HepG2 (cell line): ENCODE measurements around the gene MBLAC1. TPM values are rescaled to one million over a fixed set of nuclear protein-coding genes. Genes with fewer than 3 reads are reported as not detected.

Source experiments
- CBX5 ChIP-seq: sonication (generic); formaldehyde crosslinking; IDR thresholded peaks from 2 replicates; pipeline ENCODE4 v1.4.0; 2020; ENCODE audit warnings: missing genetic modification reagents, borderline replicate concordance
- DNMT1 ChIP-seq: sonication (generic); formaldehyde crosslinking; IDR thresholded peaks from 2 replicates; pipeline ENCODE4 v1.5.1; 2020; ENCODE audit warnings: mild to moderate bottlenecking, missing genetic modification reagents
- KLF9 ChIP-seq: IDR thresholded peaks from 2 replicates; pipeline ENCODE4 v1.6.1; 2016; ENCODE audit warnings: low read depth
- MLXIP ChIP-seq: sonication (generic); formaldehyde crosslinking; IDR thresholded peaks from 2 replicates; pipeline ENCODE4 v1.9.0; 2021; ENCODE audit warnings: missing genetic modification reagents, borderline replicate concordance
- MXD4 ChIP-seq: IDR thresholded peaks from 2 replicates; pipeline ENCODE4 v1.6.1; 2016; ENCODE audit warnings: mild to moderate bottlenecking, missing biosample characterization, missing genetic modification reagents
- NFKB2 ChIP-seq: sonication (generic); formaldehyde crosslinking; IDR thresholded peaks from 2 replicates; pipeline ENCODE4 v1.4.0; 2020; ENCODE audit warnings: missing genetic modification reagents, borderline replicate concordance
- PAWR ChIP-seq: sonication (generic); formaldehyde crosslinking; IDR thresholded peaks from 2 replicates; pipeline ENCODE4 v1.4.0; 2020; ENCODE audit warnings: missing genetic modification reagents, mild to moderate bottlenecking, borderline replicate concordance
- RBM39 ChIP-seq: fragments of 200-400 bp; formaldehyde crosslinking; IDR thresholded peaks from one replicate; pipeline ENCODE4 v1.6.1; 2018; ENCODE audit warnings: antibody characterized with exemption, mild to moderate bottlenecking, low read depth, low read length; ENCODE audit not compliant: poor library complexity, severe bottlenecking
- SMARCE1 ChIP-seq: fragments of 450-650 bp; IDR thresholded peaks from 2 replicates; pipeline ENCODE4 v1.6.1; 2017; ENCODE audit warnings: borderline replicate concordance
- SP4 ChIP-seq: sonication (generic); formaldehyde crosslinking; IDR thresholded peaks from 2 replicates; pipeline ENCODE4 v1.8.1; 2023; ENCODE audit warnings: mild to moderate bottlenecking, missing genetic modification reagents
- TEAD2 ChIP-seq: sonication (generic); formaldehyde crosslinking; IDR thresholded peaks from 2 replicates; pipeline ENCODE4 v1.9.0; 2021; ENCODE audit warnings: missing genetic modification reagents
- ZBTB2 ChIP-seq: sonication (generic); formaldehyde crosslinking; IDR thresholded peaks from 2 replicates; pipeline ENCODE4 v1.8.0; 2022; ENCODE audit warnings: low read depth, missing genetic modification reagents
- ZNF225 ChIP-seq: sonication (generic); formaldehyde crosslinking; IDR thresholded peaks from 2 replicates; pipeline ENCODE4 v1.4.0; 2020; ENCODE audit warnings: mild to moderate bottlenecking, missing genetic modification reagents
- ZNF256 ChIP-seq: sonication (generic); formaldehyde crosslinking; conservative IDR thresholded peaks from 2 replicates; pipeline ENCODE4 v1.4.0; 2020; ENCODE audit warnings: missing genetic modification reagents
- ZNF354B ChIP-seq: sonication (generic); formaldehyde crosslinking; IDR thresholded peaks from 2 replicates; pipeline ENCODE4 v1.8.0; 2022; ENCODE audit warnings: mild to moderate bottlenecking, missing genetic modification reagents
- ZNF766 ChIP-seq: sonication (generic); formaldehyde crosslinking; IDR thresholded peaks from 2 replicates; pipeline ENCODE4 v1.5.0; 2020; ENCODE audit warnings: missing genetic modification reagents, borderline replicate concordance
- polyA plus RNA-seq, 8 experiments: library from polyadenylated mRNA; depleted of rRNA in 3 of 8; stranded (reverse) in 7 of 8; unstranded in 1 of 8; fragments of >200 nt; fragmentation: Illumina TruSeq in 4 of 8; extraction: Trizol in 4 of 8; gene quantifications; 2 replicates each; pipeline versions ENCODE4 v1.2.1 to v1.2.3, GENCODE V29; 2011 to 2016; ENCODE audit warnings: low read depth in 4 of 8, missing spikeins in 1 of 8, mixed read lengths in 1 of 8; ENCODE audit not compliant: insufficient read depth in 1 of 8
- total RNA-seq, 5 experiments: library from RNA; depleted of rRNA; stranded (reverse); fragments of >200 nt; fragmentation: Illumina TruSeq; extraction: Trizol; gene quantifications; 2 replicates each; pipeline ENCODE4 v1.2.3, GENCODE V29; 2016; ENCODE audit warnings: low read depth in 1 of 5
- TF ChIP-seq, protein P1 (sequence below): sonication (generic); formaldehyde crosslinking; IDR thresholded peaks from 2 replicates; pipeline ENCODE4 v1.8.1; 2022; ENCODE audit warnings: mild to moderate bottlenecking, missing genetic modification reagents
- TF ChIP-seq, protein P2 (sequence below): IDR thresholded peaks from 2 replicates; pipeline ENCODE4 v1.6.1; 2016; ENCODE audit warnings: mild to moderate bottlenecking
- TF ChIP-seq, protein P3 (sequence below): sonication (generic); formaldehyde crosslinking; IDR thresholded peaks from 2 replicates; pipeline ENCODE4 v1.5.0; 2020; ENCODE audit warnings: missing genetic modification reagents

MBLAC1 gene
- total and polyA plus RNA-seq, 2 of the 13 experiments (the other 11 are each of a cell fraction or from before 2014, with no cell fraction given), result 0.79 to 2.1 TPM

DNA sequence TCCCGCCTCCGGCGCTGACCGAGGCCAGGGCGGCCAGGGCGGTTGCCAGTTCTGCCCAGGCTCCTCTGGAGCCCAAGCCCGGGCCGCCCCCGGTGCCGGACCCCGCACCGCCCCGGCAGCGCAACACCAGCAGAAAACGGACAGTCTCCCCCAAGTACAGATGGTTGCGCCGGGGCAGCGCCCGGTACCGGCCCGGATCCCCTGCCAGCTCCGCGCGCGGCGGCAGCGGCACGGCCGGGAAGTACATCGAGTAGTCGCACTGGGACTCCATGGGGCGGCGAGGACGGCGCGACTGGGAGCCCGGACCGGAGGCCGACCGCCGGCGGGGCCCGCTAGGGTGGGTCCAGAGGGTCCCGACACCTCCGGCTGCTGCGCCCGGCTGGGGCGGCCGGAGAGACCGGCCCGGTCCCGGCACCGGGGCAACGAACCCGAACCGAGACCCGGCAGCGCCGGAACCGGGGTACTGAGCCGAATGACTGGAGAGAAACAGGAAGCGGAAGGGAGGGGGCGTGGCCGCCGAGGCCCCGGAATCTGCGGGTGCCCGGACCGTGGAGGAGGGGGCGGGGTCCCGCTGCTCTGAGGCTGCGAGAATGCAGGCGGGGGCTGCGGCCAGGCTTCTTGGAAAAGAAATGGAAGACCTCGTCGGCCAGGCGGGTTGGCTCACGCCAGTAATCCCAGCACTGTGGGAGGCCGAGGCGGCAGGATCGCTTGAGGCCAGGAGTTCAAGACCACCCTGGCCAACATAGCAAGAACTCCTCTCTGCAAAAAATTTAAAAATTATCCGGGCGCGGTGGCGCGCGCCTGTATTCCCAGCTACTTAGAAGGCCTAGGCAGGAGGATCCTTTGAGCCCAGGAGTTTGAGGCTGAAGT, 31.7 kb downstream of the MBLAC1 start, which contains the start of gene TRAPPC14 (continued):
- TF ChIP-seq ZNF354B (CRISPR knock-in tag) (no peak), TEAD2 (CRISPR knock-in tag) (no peak), MXD4 (CRISPR knock-in tag) (peak; percentile 63; the same call in 1 of the 2 replicates), MLXIP (CRISPR knock-in tag) (no peak), DNMT1 (CRISPR knock-in tag) (0 out of 2 replicates have a peak, but pooled peaks have one; percentile 24), KLF9 (CRISPR knock-in tag) (peak; percentile 88), SP4 (CRISPR knock-in tag) (peak; percentile 91), NFKB2 (CRISPR knock-in tag) (peak; percentile 42; the same call in 1 of the 2 replicates), PAWR (CRISPR knock-in tag) (no peak), ZNF225 (peak; percentile 43; the same call in 1 of the 2 replicates), CBX5 (CRISPR knock-in tag) (peak; percentile 45; the same call in 1 of the 2 replicates), ZNF256 (no peak), ZBTB2 (CRISPR knock-in tag) (peak; percentile 76; the same call in 1 of the 2 replicates), RBM39 (peak; percentile 88), ZNF766 (peak; percentile 47; the same call in 1 of the 2 replicates), SMARCE1 (no peak)
- TF ChIP-seq, protein P1, sequence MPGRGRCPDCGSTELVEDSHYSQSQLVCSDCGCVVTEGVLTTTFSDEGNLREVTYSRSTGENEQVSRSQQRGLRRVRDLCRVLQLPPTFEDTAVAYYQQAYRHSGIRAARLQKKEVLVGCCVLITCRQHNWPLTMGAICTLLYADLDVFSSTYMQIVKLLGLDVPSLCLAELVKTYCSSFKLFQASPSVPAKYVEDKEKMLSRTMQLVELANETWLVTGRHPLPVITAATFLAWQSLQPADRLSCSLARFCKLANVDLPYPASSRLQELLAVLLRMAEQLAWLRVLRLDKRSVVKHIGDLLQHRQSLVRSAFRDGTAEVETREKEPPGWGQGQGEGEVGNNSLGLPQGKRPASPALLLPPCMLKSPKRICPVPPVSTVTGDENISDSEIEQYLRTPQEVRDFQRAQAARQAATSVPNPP (CRISPR knock-in tag), result no peak
- TF ChIP-seq, protein P2, sequence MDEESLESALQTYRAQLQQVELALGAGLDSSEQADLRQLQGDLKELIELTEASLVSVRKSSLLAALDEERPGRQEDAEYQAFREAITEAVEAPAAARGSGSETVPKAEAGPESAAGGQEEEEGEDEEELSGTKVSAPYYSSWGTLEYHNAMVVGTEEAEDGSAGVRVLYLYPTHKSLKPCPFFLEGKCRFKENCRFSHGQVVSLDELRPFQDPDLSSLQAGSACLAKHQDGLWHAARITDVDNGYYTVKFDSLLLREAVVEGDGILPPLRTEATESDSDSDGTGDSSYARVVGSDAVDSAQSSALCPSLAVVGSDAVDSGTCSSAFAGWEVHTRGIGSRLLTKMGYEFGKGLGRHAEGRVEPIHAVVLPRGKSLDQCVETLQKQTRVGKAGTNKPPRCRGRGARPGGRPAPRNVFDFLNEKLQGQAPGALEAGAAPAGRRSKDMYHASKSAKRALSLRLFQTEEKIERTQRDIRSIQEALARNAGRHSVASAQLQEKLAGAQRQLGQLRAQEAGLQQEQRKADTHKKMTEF (CRISPR knock-in tag), result peak; percentile 70
- TF ChIP-seq, protein P3, sequence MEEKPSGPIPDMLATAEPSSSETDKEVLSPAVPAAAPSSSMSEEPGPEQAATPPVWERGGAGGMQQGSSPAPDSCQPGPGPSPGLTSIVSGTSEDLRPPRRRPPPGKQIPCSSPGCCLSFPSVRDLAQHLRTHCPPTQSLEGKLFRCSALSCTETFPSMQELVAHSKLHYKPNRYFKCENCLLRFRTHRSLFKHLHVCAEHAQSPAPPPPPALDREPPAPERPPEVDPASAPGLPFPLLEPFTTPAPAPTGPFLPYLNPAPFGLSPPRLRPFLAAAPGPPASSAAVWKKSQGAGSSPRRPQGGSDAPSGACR (CRISPR knock-in tag), result no peak
